HepG2 (cell line): ENCODE data around the gene ADGRV1. TPM values are rescaled to one million over a fixed set of nuclear protein-coding genes. Genes with fewer than 3 reads are reported as not detected.
A peak's percentile ranks its signal among the peaks of the same experiment; 100 is the strongest.

Experiments used
- ATAC-seq: fragments of 200-7000 bp; cut with Tn5 transposase; 3 replicates; pipeline ENCODE4 v1.9.1; 2020; ENCODE audit warnings: mild to moderate bottlenecking, moderate library complexity
- BruUV-seq: library from RNA; stranded (reverse); fragments of 400-500 nt; replicated peaks from 2 replicates; lab custom pipeline; 2021; lab: Mats Ljungman, UMichigan
- CTCF ChIA-PET: fragments of 300-600 bp; formaldehyde crosslinking; extraction: SDS; loops from one replicate; lab custom pipeline; 2021; ENCODE audit warnings: low total read pairs, inconsistent platforms, low intra/inter-chr PET ratio; lab: Yijun Ruan, JAX
- POLR2A ChIA-PET: fragments of 350-600 bp; sonication (Branson Sonifier 250); formaldehyde crosslinking; loops from one replicate; lab custom pipeline; 2020; ENCODE audit warnings: antibody characterized with exemption, inconsistent platforms; lab: Yijun Ruan, JAX
- DNase-seq: peaks from one replicate; pipeline ENCODE4 v3.0.0-alpha.2; 2015; ENCODE audit warnings: low spot score
- FAIRE-seq: peaks from 3 replicates; lab custom pipeline; 2011; peaks lifted over from hg19 to GRCh38; lab: Jason Lieb, UNC
- H2AFZ ChIP-seq: one replicate; pipeline ENCODE4 v1.6.1; 2011; ENCODE audit warnings: low read length, inconsistent platforms
- H3K27ac ChIP-seq: fragments of 300-600 bp; 3 replicates; pipeline ENCODE4 v1.8.0; 2011; ENCODE audit warnings: mixed run types, mild to moderate bottlenecking, mixed read lengths, low read length, inconsistent platforms; ENCODE audit not compliant: insufficient read depth; ENCODE audit errors: extremely low read length
- H3K27me3 ChIP-seq, 2 experiments: fragments of 200-600 bp in 1 of 2; 2 replicates in 1 of 2; 3 replicates in 1 of 2; pipeline versions ENCODE4 v1.6.0 to v1.8.0; 2011; ENCODE audit warnings: low read length in 2 of 2, mild to moderate bottlenecking in 2 of 2, moderate library complexity in 2 of 2, inconsistent platforms in 1 of 2; ENCODE audit not compliant: insufficient read depth in 2 of 2, control insufficient read depth in 1 of 2
- H3K36me3 ChIP-seq, 2 experiments: fragments of 200-600 bp in 1 of 2; replicated peaks in 1 of 2; 2 replicates in 1 of 2; 3 replicates in 1 of 2; pipeline versions ENCODE4 v1.5.1 to v1.8.0; 2011; ENCODE audit warnings: low read length in 2 of 2, inconsistent platforms in 1 of 2; ENCODE audit not compliant: insufficient read depth in 2 of 2, control insufficient read depth in 1 of 2
- H3K4me1 ChIP-seq: 2 replicates; pipeline ENCODE4 v1.5.1; 2012; ENCODE audit warnings: low read length, inconsistent platforms; ENCODE audit not compliant: insufficient read depth
- H3K4me2 ChIP-seq: 2 replicates; pipeline ENCODE4 v1.6.0; 2011; ENCODE audit warnings: low read depth, low read length, inconsistent platforms
- H3K4me3 ChIP-seq, 3 experiments: fragments of 200-600 bp in 1 of 3; sonication (generic), shearing (Covaris generic) in 1 of 3; replicated peaks in 1 of 3; 2 replicates each; pipeline ENCODE4 v1.5.1; 2011 to 2016; ENCODE audit warnings: low read length in 3 of 3, inconsistent platforms in 2 of 3, low read depth in 2 of 3, mild to moderate bottlenecking in 2 of 3, control low read depth in 1 of 3, mixed read lengths in 1 of 3; ENCODE audit not compliant: insufficient read depth in 1 of 3
- H3K79me2 ChIP-seq: one replicate; pipeline ENCODE4 v1.6.1; 2011; ENCODE audit warnings: low read length, inconsistent platforms; ENCODE audit not compliant: insufficient read depth
- H3K9ac ChIP-seq: 2 replicates; pipeline ENCODE4 v1.6.0; 2011; ENCODE audit warnings: mild to moderate bottlenecking, low read depth, low read length, inconsistent platforms; ENCODE audit not compliant: insufficient read depth
- H3K9me3 ChIP-seq: 2 replicates; pipeline ENCODE4 v1.5.1; 2012; ENCODE audit warnings: mild to moderate bottlenecking, low read length
- H4K20me1 ChIP-seq: 2 replicates; pipeline ENCODE4 v1.6.0; 2011; ENCODE audit warnings: inconsistent platforms, mild to moderate bottlenecking, low read length, moderate library complexity; ENCODE audit not compliant: insufficient read depth
- MAFF ChIP-seq: IDR thresholded peaks from 2 replicates; pipeline ENCODE4 v1.6.1; 2011; ENCODE audit warnings: low read depth, low read length, improper control_type of control experiment
- MAFK ChIP-seq, 2 experiments: IDR thresholded peaks in 1 of 2; conservative IDR thresholded peaks in 1 of 2; 2 replicates each; pipeline ENCODE4 v1.6.1; 2011; ENCODE audit warnings: improper control_type of control experiment in 2 of 2, low read length in 2 of 2
- NCOA5 ChIP-seq: sonication (generic); formaldehyde crosslinking; IDR thresholded peaks from 2 replicates; pipeline ENCODE4 v1.4.0; 2020; ENCODE audit warnings: missing genetic modification reagents
- PAF1 ChIP-seq: IDR thresholded peaks from 2 replicates; pipeline ENCODE4 v1.6.1; 2016; ENCODE audit warnings: missing genetic modification reagents, missing compliant biosample characterization
- POLR2G ChIP-seq: fragments of 200-400 bp; formaldehyde crosslinking; IDR thresholded peaks from 2 replicates; pipeline ENCODE4 v1.6.1; 2018; ENCODE audit warnings: mild to moderate bottlenecking, low read depth, low read length, moderate library complexity
- PRMT3 ChIP-seq: sonication (generic); formaldehyde crosslinking; IDR thresholded peaks from 2 replicates; pipeline ENCODE4 v1.8.1; 2022; ENCODE audit warnings: low read depth, mild to moderate bottlenecking, moderate library complexity, missing genetic modification reagents, borderline replicate concordance
- RARA ChIP-seq: IDR thresholded peaks from 2 replicates; pipeline ENCODE4 v1.6.1; 2016; ENCODE audit warnings: missing genetic modification reagents, missing compliant biosample characterization
- RFXAP ChIP-seq: sonication (generic); formaldehyde crosslinking; IDR thresholded peaks from 2 replicates; pipeline ENCODE4 v1.4.0; 2020; ENCODE audit warnings: missing genetic modification reagents, borderline replicate concordance
- STAG1 ChIP-seq: sonication (generic); formaldehyde crosslinking; IDR thresholded peaks from 2 replicates; pipeline ENCODE4 v1.4.0; 2020; ENCODE audit warnings: missing genetic modification reagents
- THAP9 ChIP-seq: sonication (generic); formaldehyde crosslinking; IDR thresholded peaks from 2 replicates; pipeline ENCODE4; 2020; ENCODE audit warnings: missing genetic modification reagents, mild to moderate bottlenecking, borderline replicate concordance
- ZNF558 ChIP-seq: sonication (generic); formaldehyde crosslinking; IDR thresholded peaks from 2 replicates; pipeline ENCODE4 v1.9.0; 2022; ENCODE audit warnings: mild to moderate bottlenecking, missing genetic modification reagents, borderline replicate concordance
- ZNF572 ChIP-seq: sonication (generic); formaldehyde crosslinking; IDR thresholded peaks from 2 replicates; pipeline ENCODE4 v1.5.1; 2020; ENCODE audit warnings: mild to moderate bottlenecking, missing genetic modification reagents
- ZNF83 ChIP-seq: sonication (generic); formaldehyde crosslinking; IDR thresholded peaks from 2 replicates; pipeline ENCODE4 v1.4.0; 2020; ENCODE audit warnings: missing genetic modification reagents, mild to moderate bottlenecking, borderline replicate concordance
- WGBS: methylation state at CpG from one replicate; pipeline ENCODE4 v1.1.6; 2017; ENCODE audit warnings: low lambda C conversion rate; 5-methylcytosine and 5-hydroxymethylcytosine counted together
- in situ Hi-C: cut with HindIII; loops from 2 replicates; pipeline ENCODE4 v1.10.0; 2017; ENCODE audit warnings: low pct_unique_long_range_greater_than_20kb; ENCODE audit not compliant: extremely low pct_ligation_motif_present
- intact Hi-C: fragments of 100-400 bp; cut with micrococcal nuclease; formaldehyde crosslinking; loops from one replicate; pipeline ENCODE4 v1.10.0; 2022; ENCODE audit not compliant: unreplicated experiment
- polyA plus RNA-seq, 8 experiments: library from polyadenylated mRNA; depleted of rRNA in 3 of 8; stranded (reverse) in 7 of 8; unstranded in 1 of 8; fragments of >200 nt; fragmentation: Illumina TruSeq in 4 of 8; extraction: Trizol in 4 of 8; gene quantifications; 2 replicates each; pipeline versions ENCODE4 v1.2.1 to v1.2.3, GENCODE V29; 2011 to 2016; ENCODE audit warnings: low read depth in 4 of 8, missing spikeins in 1 of 8, mixed read lengths in 1 of 8; ENCODE audit not compliant: insufficient read depth in 1 of 8
- total RNA-seq, 5 experiments: library from RNA; depleted of rRNA; stranded (reverse); fragments of >200 nt; fragmentation: Illumina TruSeq; extraction: Trizol; gene quantifications; 2 replicates each; pipeline ENCODE4 v1.2.3, GENCODE V29; 2016; ENCODE audit warnings: low read depth in 1 of 5
- TF ChIP-seq, protein P1 (sequence below): sonication (generic); formaldehyde crosslinking; IDR thresholded peaks from 2 replicates; pipeline ENCODE4 v1.4.0; 2020; ENCODE audit warnings: missing genetic modification reagents
- TF ChIP-seq, protein P2 (sequence below): sonication (generic); formaldehyde crosslinking; IDR thresholded peaks from 2 replicates; pipeline ENCODE4 v1.5.0; 2020; ENCODE audit warnings: missing genetic modification reagents, mild to moderate bottlenecking, borderline replicate concordance

ADGRV1 gene
- total and polyA plus RNA-seq, 2 of the 13 experiments (the other 11 are each of a cell fraction or from before 2014, with no cell fraction given), result 1.7 to 3.9 TPM

- no TSS peak for BruUV-seq
- peak; percentile 79 for TF ChIP-seq MAFF
- no peak for TF ChIP-seq RARA
- TF ChIP-seq MAFK (conservative IDR thresholded peaks at IDR 0.05 in 1 of 2, IDR thresholded peaks at IDR 0.05 in 1 of 2; ENCODE audit: low read length in 2 of 2), result peak; percentile 84 to 90
- DNase-seq, result no peak
- H3K9me3 ChIP-seq, result no peaks in the 10 kb centered on the region
- no peak for ATAC-seq
- H3K27me3 ChIP-seq, result no peaks in the 10 kb centered on the region
- H3K4me1 ChIP-seq, result no peaks in the 10 kb centered on the region
- no peak overlapping the region for H3K4me2 ChIP-seq
- intact Hi-C loops (no loop called here), in situ Hi-C loops (no loop called here)
- H3K4me3 ChIP-seq, result no peak overlapping the region
- no peak overlapping the region for H3K9ac ChIP-seq
- ChIA-PET POLR2A (no interaction called here), CTCF (no interaction called here)
- no peak overlapping the region for H3K27ac ChIP-seq
- WGBS, result 0% methylated on average over 2 of the region's 2 CpGs
- H3K36me3 ChIP-seq, result no peaks in the 10 kb centered on the region
- H2AFZ ChIP-seq, result no peak overlapping the region
- no peak for FAIRE-seq
- no peaks in the 10 kb centered on the region for H4K20me1 ChIP-seq
- H3K79me2 ChIP-seq, result no peaks in the 10 kb centered on the region
These were observed 67.9 kb downstream of the ADGRV1 start for GRCh38 chr5:90626493-90626892.

DNA sequence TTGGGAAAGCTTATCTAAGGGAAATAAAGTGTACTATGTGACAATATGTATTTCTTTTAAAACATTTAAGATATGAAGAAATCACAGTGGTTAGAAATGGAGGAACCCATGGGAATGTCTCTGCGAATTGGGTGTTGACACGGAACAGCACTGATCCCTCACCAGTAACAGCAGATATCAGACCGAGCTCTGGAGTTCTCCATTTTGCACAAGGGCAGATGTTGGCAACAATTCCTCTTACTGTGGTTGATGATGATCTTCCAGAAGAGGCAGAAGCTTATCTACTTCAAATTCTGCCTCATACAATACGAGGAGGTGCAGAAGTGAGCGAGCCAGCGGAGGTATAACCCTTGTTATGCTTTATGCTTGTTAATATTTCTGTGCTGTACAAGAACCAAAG, 69.9 kb downstream of the ADGRV1 start:
- Histone ChIP-seq H3K9ac (no peak overlapping the region), H3K79me2 (no peaks in the 10 kb centered on the region), H3K36me3 (no peaks in the 10 kb centered on the region), H3K4me1 (no peaks in the 10 kb centered on the region), H4K20me1 (no peaks in the 10 kb centered on the region), H3K9me3 (no peaks in the 10 kb centered on the region), H2AFZ (no peak overlapping the region), H3K4me3 (no peak overlapping the region), H3K4me2 (no peak overlapping the region), H3K27ac (no peak overlapping the region), H3K27me3 (no peaks in the 10 kb centered on the region)
- CTCF ChIA-PET, result no interaction called here
- FAIRE-seq (no peak), ATAC-seq (no peak), DNase-seq (no peak)
- no TSS peak for BruUV-seq
- in situ Hi-C loops (no loop called here), intact Hi-C loops (no loop called here)
- POLR2A ChIA-PET, result no interaction called here
- 18% methylated on average over 6 of the region's 6 CpGs for WGBS
- TF ChIP-seq, protein P1, sequence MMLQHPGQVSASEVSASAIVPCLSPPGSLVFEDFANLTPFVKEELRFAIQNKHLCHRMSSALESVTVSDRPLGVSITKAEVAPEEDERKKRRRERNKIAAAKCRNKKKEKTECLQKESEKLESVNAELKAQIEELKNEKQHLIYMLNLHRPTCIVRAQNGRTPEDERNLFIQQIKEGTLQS (CRISPR knock-in tag), result no peak
- TF ChIP-seq ZNF558 (CRISPR knock-in tag) (no peak), ZNF572 (CRISPR knock-in tag) (no peak), PRMT3 (no peak), RFXAP (CRISPR knock-in tag) (no peak), POLR2G (no peak), ZNF83 (CRISPR knock-in tag) (no peak), THAP9 (CRISPR knock-in tag) (no peak), PAF1 (CRISPR knock-in tag) (no peak), STAG1 (no peak), NCOA5 (CRISPR knock-in tag) (no peak)
- TF ChIP-seq, protein P2, sequence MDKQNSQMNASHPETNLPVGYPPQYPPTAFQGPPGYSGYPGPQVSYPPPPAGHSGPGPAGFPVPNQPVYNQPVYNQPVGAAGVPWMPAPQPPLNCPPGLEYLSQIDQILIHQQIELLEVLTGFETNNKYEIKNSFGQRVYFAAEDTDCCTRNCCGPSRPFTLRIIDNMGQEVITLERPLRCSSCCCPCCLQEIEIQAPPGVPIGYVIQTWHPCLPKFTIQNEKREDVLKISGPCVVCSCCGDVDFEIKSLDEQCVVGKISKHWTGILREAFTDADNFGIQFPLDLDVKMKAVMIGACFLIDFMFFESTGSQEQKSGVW (CRISPR knock-in tag), result no peak
